GM21529 (cell line): ENCODE measurements around the gene FLRT2.

Experiments used
- ATAC-seq: cut with Tn5 transposase; IDR thresholded peaks from one replicate; pipeline ENCODE4 v1.9.1; 2021; ENCODE audit not compliant: unreplicated experiment

FLRT2 gene

GRCh38 chr14:85529803-85530574, at the start of gene FLRT2:
TSS of gene FLRT2 (plus strand) at chr14:85530144. CDS start at chr14:85621515, 91,371 bp downstream.
- ATAC-seq = no peak

GRCh38 chr14:85481471-85481870, 48.5 kb upstream of the FLRT2 start:
- no peak for ATAC-seq

- ATAC-seq = no peak
Measured at GRCh38 chr14:85482552-85482951, 47.4 kb upstream of the FLRT2 start.

GRCh38 chr14:85483037-85483436, 46.9 kb upstream of the FLRT2 start:
- no peak for ATAC-seq

- ATAC-seq = no peak
Measured at GRCh38 chr14:85483652-85484051, 46.3 kb upstream of the FLRT2 start.

DNA sequence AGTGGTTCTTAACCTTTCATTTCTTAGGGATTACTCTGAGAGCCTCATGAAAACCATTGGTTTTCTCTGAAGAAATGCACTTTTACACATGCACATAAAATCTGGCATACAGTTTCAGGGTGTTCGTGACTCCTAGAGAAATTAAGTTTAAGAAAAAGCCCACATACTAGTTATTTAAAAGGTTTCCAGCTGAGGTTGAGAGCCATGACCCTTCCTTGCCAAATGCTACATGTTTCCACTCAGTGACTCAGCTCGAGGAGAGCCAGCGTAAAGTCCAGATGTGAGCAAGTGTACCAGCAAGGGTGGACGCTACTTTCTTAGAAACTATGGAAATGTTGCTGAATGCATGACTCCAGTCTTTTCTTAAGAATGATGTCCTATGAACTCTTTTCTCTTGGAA, 42.7 kb upstream of the FLRT2 start:
- ATAC-seq = no peak

GRCh38 chr14:85501751-85502150, 28.2 kb upstream of the FLRT2 start:
- no peak for ATAC-seq

- ATAC-seq = no peak
Measured at GRCh38 chr14:85508863-85509262, 21.1 kb upstream of the FLRT2 start.

DNA sequence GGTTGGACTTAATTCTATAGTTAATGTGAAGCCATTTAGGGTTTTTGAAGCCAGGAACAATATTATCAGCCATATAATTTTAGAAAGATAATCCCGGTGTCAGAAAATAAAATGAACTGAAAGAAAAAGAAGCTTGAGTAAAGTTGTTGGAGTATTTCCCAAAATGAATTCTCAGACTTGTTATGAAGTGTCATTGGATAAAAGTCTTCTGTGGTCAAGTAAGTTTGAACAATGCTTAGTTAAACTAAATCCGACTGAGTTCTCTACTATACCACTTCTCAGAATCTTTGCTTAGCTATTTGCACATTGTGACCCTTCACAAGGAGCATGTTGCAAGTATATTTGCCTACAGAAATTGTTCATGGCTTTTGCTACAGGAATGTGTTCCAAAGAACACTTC, 17.5 kb upstream of the FLRT2 start:
- ATAC-seq = no peak

- no peak for ATAC-seq
Measured at GRCh38 chr14:85514487-85514886, 15.5 kb upstream of the FLRT2 start.

- ATAC-seq = no peak
Measured at GRCh38 chr14:85516239-85517113, 13.5 kb upstream of the FLRT2 start.

GRCh38 chr14:85517114-85517688, 12.7 kb upstream of the FLRT2 start:
- no peak for ATAC-seq

GRCh38 chr14:85519661-85520305, 10.2 kb upstream of the FLRT2 start:
- ATAC-seq = no peak

DNA sequence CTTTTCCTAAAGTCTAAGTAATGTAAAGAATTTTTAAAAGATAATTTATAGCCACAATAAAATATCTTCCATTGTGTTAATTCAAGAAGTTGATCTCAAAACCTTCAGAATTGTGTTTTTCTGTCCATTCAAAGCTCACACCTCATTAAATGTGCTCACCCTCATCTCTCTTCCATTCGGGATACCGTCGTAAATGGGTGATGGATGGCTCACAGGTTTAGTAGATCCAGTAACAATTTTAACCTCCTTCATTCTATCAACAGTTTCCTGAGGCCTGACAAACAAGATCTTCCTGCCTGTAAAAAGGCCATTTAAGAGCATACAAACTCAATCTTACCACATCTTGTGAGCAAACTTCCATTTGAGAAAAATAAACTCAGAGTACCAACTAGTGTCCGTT, 9.4 kb upstream of the FLRT2 start:
- no peak for ATAC-seq

DNA sequence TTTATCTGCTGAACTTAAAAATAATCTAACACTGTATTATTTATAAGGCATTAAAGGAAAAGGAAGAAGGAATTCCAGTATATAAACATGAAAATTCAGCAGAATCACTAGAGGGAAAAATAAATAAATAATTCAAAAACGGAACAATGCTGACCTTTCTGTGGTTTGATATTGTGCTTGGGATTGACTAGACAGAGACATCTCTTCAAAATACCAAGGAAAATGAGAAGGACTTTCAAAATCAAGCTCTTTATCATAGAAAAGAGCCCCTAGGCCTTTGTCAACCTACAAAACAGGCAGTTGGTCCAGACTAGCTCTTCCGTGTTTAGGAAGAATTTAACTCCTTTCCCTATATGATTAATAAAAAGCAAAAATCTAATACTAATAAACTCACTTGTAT, 6.3 kb upstream of the FLRT2 start:
- no peak for ATAC-seq

GRCh38 chr14:85527006-85527405, 2.9 kb upstream of the FLRT2 start:
- no peak for ATAC-seq

DNA sequence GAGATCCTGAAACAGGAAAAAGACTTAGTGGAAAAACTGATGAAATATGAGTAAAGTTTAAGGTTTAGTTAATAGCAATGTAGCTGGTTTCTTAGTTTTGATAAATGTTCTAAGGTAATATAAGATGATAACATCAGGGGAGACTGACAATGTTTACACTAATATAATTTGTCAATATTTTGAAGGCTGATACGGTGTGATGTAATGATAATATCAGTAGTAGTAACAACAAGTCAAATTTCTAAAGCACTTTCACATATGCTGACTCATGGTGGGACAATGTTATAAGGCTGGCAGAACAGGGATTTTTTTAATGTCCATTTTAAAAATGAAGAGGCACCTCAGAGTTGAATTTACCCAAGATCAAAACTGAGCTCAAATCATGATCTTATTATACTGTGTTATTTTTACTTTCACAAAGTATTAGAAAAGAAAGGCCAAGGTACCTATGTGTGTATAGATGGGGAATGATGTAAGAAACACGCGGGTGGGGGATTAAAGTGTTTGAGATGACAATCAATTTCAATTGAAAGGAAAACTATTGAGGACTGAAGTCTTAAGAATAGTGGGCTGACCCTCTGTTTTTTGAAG, 2.4 kb upstream of the FLRT2 start:
- no peak for ATAC-seq

DNA sequence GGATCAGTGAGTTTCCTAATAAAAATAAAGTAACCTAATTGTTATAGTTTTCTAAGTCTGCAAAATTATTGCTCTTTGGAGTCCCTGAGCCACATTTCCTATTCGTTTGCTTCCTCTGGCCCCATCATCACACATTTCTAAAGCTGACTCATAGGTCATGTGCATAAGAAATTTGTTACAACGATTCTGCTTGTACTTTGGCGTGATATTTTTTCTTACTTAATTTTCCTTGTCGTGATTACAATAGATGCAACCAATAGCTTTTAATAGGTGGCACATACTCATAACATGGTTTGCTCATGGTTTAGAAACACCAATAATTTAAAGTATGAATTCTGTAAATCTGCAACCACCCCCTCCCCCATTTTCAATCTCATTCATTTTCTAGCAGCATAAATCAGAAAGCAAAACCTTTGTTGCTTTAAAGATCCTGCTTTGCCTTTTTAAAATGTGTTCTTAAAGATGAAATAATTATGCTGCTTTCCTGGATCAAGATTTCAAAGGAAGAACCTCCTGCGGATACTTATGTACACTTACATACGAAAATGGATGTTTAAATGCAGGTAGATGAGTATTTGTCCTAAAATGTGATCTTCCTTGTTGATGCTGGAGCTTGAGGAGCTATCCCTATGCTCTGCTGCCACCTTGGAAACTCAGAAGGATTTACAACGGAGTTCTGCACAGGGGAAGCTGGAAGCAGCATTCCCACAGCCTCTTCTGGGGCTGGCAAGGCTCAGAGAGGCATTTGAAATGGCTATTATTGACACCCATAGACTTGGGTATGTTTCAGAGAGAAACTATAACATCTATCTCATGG, 1.7 kb upstream of the FLRT2 start:
- no peak for ATAC-seq

- no peak for ATAC-seq
Measured at GRCh38 chr14:85528897-85529631, 880 bp upstream of the FLRT2 start.
